Gastroesophageal sphincter (tissue), 2 donors: ENCODE measurements around the gene TBC1D5.

Experiments used
- EP300 ChIP-seq: sonication (generic); formaldehyde crosslinking; IDR thresholded peaks from one replicate; pipeline ENCODE4 v1.6.1; 2017; ENCODE audit warnings: antibody characterized with exemption, mild to moderate bottlenecking
- POLR2A ChIP-seq, 2 donors: fragments of 450-650 bp; IDR thresholded peaks; one replicate each; pipeline ENCODE4 v1.6.1; 2017; ENCODE audit warnings: antibody characterized with exemption in 2 of 2, mild to moderate bottlenecking in 2 of 2, moderate library complexity in 1 of 2

DNA sequence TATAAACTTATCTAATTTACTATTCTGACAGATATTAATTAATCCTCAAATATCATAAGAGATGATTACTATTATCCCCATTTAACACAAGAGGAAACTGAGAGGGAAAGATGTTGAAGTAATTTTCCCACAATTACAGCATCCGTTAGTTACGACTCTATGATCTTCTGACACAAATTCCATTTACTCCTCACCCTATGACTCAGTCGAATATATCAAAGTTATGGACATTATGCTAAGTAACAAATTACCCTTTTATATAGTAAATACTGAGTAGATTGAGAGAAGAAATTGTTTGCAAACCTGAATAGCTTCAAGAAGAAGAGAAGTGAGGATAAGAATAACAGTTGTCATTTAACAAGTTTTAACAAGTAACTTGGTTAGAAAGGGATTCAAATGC is 340.0 kb downstream of the TBC1D5 start:
- TF ChIP-seq POLR2A (IDR thresholded peaks at IDR 0.05) (no peak), EP300 (no peak)
